Fibroblast of skin of back (primary cell): Measurements from ENCODE around the gene GAP43. TPM values are rescaled to one million over a fixed set of nuclear protein-coding genes. Genes with fewer than 3 reads are reported as not detected.

ENCODE experiments used
- DNase-seq: peaks from one replicate; pipeline ENCODE4 v3.0.0-alpha.2; 2013
- polyA plus RNA-seq, 2 experiments: library from polyadenylated mRNA; unstranded; fragments of 120-200 nt; gene quantifications; one replicate each; pipeline ENCODE4 v1.2.1, GENCODE V29; 2013; ENCODE audit not compliant: insufficient read length in 2 of 2

GAP43 gene, protein sequence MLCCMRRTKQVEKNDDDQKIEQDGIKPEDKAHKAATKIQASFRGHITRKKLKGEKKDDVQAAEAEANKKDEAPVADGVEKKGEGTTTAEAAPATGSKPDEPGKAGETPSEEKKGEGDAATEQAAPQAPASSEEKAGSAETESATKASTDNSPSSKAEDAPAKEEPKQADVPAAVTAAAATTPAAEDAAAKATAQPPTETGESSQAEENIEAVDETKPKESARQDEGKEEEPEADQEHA
- polyA plus RNA-seq (2013, experiment 1 of 2; ENCODE audit: insufficient read length), result 7.1 TPM
- 8.2 TPM for polyA plus RNA-seq (2013, experiment 2 of 2; ENCODE audit: insufficient read length)

DNA sequence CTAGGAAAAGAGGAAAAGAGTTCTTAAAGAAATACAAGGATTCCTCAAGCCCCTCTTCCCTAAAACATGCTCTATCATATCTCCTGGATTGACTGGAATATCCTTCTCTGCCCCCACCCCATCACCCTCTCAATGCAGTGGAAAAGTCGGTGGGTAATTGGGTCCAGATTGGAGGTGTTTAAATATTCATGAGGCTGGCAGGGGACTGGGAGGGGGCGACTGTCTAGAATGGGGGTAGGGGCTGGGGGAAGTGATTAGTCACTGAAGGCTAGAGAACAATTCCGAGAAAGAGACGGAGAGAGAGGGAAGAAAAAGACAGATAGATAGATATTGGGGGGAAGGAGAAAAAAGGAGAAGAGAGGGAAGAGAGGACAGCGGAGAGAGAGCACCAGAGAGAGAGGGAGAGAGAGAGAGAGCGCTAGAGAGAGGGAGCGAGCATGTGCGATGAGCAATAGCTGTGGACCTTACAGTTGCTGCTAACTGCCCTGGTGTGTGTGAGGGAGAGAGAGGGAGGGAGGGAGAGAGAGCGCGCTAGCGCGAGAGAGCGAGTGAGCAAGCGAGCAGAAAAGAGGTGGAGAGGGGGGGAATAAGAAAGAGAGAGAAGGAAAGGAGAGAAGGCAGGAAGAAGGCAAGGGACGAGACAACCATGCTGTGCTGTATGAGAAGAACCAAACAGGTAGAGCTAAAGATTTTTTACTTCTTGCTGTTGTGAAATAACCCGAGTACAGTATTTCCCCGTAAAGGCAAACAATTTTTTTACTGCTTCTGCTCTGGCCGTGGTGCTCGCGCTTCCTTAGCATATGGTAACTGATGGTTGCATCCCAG is at the start of gene GAP43:
GAP43 (plus strand) TSS at position 467 of the 825 bp plus-strand sequence; CDS start at position 647, 180 bp downstream.
- DNase-seq, result peak; percentile 87

DNA sequence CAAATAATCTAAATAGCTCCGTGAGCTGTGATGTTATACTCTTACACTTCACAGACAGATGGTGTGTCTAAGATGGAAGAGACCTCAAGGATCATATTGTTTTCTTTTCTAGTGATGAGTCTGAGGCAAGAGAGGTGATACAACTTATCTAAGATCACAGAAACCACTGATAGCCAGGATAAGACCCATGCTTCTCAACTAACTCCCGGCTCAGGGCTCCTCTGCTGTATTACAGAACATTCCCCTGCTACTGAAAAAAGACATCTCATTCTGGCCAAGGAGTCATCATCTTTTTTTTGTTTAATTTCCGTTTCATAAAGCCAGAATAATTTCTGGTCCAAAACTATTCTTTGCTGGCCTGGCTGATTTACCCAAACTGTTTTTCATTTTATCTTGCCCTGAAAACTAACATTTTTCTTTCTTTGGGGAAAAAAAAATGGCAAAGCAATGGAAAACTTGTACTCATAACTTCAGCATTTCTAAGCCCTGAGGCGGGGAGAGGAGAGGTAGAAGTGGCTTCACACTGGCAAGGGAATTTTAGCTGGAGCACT is 46.9 kb upstream of the GAP43 start:
- no peak for DNase-seq

DNA sequence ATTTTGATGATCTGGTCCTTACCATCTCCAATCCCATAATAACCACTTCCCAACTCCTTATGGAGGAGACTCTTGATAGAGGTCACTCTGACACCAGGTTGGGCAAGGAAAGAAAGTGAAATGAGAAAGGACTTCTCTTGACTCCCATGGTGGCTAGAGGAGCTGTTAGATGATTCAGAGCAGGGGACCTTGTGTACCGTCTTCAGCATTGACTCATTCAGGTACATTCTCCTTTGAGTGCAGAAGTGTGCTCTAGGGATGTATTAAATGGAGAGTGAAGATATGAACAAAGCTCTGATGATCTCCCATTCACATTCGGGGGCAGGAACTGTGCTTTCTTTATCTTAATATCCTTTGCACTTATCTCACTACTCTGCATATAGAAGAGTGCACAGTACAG is 46.3 kb upstream of the GAP43 start:
- no peak for DNase-seq

DNA sequence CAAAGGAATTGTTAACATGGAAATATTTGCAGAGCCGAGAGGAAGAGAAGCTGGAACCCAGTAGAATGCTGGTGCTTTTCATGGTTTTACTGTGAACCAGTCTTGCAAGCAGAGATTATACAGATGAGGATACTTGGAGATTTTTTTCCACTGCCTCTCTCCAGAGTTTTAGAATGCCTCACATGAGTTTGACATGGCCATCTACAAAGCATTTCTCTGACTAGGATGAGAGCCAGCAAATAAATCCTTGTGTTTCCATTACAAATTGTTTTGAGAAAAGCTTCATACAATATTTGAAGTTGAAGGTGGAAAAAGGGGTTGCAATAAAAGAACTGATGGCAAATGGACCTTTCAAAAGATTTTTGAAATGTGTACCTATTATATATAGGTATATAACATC is 45.0 kb upstream of the GAP43 start:
- DNase-seq, result no peak

DNA sequence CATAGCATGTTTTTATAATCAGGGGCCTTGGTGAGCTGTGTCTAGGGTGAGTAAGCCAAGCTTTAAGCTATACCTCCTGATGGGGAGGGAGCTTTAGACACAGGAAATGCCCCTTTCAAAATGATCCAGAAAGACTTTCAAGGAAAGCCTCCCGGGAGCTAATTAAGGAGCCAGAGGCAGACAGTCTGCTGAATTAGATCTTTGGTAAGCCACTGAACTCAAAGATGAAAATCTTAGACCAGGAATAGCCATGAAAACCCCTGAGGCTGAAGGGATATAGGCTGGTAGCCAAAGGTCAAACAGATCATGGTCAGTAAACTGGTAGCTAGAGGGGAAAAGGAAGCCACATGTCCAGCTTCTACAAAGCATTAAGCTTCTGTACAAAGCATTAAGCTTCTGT is 42.7 kb upstream of the GAP43 start:
- peak; percentile 24 for DNase-seq

DNA sequence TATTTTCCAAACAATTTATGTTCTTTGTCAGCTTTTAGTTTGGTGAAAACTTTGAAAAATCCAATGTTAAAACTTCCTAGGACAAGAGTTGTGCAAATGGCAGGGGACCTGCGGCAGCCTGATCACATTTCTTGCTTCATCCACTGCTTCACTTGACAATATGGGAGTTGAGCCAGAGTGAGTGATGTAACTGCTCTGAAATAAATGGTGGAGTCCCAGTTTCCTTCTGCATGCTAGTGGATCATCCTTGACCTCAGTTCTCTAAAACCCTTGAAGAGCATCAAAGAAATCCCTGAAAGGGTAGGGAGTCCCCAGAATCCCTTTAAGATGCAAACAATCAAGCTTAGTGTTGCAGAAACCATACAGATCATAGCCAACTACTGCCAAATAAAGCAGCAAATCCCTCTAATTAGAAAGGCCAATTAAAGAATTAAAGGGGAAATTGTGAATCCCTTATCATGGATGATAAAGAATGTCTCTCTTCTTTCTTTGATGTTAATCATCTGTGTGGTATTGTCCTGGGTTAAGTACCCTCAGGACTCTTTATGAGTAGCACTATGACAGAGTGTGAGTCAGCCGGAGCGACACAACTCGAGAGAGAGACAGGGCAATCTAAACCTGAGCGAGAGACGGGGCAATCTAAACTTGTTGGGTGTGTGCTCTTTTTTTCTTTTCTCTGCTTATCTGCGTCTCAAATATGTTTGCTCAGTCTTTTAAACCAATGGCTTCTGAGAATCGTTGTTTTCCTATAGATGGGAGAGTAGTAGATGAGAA is 41.8 kb upstream of the GAP43 start:
- DNase-seq, result peak; percentile 32

DNA sequence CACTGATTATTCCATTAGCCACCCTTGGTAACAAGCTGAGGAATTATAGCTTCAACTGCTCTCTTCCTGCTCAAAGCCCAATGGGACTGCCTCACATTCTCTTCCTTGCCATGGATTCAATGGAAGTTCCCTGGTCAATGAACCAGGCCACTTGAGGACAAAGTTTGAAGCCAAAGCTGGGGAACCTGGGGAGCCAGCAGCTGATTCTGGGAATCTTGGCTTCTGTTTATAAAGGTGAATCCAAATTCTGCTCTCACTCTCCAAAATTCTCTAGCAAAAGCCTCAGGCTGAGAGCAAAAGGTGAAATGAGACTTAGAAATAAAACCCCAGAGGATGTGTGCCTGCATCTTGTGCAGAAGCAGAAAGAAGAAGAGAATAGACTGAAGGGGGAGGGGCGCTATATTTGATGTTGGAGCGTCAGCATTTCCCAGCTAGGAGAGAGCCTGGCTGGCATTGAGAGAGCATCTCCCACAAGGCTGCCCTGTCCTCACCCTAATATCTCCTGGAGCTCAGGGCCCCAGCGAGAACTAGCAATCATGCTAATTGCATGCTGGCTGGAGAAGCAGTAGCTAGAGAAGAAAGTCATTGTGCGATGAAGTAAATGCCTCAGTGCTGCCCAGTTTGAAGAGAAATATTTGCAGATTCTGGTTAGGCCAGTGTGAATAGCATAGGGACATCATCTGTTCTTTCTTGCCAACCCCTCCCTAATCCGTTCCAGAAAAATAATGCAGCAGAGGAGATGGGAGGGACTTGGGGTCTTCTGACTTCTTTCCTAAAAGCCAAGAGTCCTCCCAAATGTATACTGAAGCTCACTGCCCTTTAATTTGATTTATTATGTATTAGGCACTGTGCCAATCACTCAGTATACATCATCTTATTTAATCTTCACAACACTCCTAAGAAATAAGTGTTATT is 34.9 kb upstream of the GAP43 start:
- no peak for DNase-seq

DNA sequence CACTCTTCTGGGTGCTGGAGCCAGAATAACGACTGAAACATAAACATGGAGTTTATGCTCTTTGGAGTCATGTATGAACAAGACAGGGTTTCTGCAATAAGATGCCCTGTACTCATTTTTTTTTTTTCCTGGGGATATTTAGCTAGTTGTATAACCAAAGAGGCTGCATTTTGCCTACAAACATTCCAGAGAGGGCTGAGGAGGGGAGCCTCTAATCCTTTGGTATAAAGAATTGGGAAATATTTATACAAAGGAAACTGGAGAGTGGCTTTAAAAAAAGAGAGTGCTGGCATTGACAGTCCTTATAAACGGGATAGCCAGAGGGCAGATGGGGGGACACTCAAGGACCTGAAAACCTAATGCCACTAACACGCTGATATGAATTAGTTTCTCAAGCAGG is 32.4 kb upstream of the GAP43 start:
- DNase-seq, result no peak

DNA sequence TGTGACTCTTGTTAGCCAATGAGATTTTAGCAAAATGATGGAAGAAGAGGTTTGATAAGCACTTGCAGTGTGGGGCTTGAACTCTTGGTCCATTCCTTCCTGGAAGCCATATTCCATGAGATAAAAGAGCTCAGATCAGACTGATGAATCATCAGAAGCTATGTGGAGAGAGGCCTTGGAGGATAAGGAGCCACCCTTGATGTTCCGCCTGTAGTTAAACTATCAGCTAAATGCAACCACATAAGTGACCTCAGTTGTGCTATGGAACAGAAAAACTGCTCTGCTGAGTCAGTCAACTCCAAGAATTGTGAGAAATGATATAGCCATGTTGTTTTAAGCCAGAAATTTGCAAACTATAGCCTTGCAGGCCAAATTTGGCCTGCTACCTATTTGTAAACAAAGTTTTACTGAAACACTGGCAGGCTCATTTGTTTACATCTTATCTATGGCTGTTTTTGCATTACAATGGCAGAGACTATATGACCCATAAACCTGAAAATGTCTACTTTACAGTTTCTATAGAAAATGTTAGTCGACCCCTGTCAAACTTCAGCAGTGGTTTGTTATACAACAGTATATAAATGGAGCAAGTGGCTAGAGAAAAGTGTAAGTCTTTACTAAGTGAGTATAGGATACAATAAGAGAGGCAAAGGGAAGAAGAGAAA is 27.6 kb upstream of the GAP43 start:
- peak; percentile 35 for DNase-seq

DNA sequence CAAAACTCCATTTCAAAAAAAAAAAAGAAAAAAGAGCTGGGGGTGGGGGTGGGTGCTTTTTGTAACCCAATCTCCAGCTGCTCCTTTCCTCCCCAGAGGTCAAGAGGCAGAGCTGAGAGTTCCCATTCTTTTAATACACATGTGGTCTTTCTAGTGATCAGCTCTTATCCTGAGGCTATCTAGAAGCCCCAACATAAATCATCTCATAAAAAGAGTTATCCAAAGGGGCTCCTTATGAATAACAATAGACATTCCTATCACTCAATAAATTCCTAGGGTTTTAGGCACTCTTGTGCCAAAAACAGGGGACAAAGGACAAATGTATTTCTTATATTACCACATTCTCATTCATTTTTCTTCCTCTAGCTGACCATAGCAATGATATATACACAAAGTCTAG is 25.1 kb upstream of the GAP43 start:
- DNase-seq, result no peak

DNA sequence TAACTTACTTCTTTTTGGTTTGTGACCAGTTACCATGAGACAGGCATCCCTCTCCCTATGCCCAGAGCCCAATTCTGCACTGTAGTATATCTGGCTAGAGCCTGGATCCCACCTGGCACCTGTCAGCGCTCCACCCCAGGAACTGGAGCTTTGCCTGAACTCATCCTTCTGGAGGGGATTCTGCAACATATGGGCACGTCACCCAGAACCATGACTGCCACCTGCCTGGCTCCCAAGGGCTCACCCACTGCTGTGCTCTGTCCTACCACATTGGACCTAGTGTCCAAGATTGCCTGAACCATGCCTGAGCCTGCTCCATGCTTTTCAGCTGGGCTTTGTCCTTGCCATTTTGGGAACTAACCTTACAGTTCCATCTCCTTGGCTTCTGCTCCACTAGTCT is 21.1 kb upstream of the GAP43 start:
- DNase-seq, result no peak

DNA sequence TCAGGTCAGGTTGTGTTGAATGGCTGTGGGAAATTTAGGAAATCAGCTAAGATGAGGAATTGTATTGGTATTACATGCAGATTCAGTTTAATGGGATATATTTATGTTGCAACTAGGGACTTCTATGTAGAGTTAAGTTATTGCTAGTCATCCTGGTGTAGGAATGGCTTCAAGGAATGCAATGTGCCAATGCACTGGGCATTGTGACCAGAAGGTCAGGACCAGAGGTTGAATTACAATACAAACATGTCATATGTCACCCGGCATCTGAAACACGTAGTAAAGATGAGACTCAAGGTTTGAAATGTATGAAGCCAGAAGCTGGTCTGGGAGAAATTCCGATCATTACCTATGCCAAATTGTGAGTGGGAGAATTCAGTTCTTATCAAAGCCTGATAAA is 11.7 kb upstream of the GAP43 start:
- DNase-seq, result no peak

DNA sequence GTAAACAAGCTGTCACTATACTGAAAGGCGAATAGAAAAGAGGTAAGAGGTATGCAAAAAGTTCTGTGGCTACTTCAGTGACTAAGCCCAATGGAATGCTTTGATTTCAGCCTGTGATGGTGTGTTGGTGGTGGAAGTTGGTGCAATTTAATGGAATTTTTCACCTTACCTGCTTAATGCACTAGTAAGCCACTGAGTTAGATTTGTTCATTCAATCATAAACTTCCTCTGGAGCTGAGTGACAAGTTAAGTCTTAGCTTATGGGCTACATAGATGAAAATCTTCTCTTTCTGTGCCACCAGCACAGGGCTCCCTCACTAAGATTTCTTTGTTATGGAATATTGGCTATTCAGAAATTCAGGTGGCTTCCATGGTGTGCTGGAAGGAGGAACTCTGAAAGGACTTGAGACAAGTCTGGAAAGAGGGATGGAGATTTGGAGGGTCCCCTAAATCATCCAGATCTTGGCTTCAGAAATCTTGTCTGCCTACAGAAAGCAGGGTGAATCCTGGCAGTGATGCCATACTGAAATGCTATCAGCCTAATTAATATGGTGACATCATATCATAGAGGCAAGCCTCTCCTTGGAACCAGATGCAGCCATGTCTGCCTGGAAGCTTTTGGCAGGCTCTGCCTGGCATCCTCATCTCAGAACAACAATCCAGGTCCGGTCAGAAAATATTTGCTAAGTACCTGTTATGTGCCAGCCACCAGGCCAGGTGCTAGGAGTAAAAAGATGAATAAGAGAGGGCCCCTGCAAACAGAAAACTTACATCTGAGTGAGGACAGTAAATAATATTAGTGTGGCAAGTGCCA is 8.1 kb upstream of the GAP43 start:
- peak; percentile 25 for DNase-seq

DNA sequence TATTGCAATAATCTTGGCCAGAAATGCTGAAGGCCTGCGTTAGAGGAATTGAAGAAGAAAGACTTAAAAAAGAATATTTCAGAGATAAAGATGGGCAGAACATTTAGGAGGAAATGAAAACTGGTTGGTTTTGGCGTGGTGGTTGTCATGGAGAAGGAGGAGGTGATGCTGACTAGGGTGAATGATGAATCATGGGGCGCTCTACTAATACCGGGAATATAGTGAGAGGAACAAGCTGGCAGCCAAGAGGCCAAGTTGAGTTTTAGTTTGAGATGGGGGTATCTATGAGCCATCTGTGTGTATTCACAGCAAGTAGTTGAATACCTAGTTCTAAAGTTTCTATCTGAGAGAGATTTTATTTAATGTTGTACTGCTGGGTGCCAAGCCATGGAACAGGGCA is 6.8 kb upstream of the GAP43 start:
- DNase-seq, result no peak

DNA sequence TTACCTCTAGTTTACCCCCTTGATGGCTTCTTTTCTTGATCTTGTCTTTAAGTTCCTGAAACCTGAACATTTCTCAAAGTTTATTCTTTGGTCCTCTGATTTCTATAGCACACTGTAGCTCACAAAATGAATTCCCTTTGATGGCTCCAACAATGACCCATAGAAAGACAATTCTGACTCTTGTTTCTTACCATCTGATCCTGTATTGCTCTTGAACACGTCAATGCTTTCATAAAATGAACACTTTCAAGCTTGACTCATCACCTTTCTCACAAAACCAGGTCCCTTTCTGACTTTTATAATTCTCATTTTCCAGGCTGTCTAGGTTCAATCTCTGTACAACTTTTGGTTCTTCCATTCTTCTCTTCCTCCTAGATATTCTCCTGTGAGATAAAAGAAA is 5.7 kb upstream of the GAP43 start:
- no peak for DNase-seq

DNA sequence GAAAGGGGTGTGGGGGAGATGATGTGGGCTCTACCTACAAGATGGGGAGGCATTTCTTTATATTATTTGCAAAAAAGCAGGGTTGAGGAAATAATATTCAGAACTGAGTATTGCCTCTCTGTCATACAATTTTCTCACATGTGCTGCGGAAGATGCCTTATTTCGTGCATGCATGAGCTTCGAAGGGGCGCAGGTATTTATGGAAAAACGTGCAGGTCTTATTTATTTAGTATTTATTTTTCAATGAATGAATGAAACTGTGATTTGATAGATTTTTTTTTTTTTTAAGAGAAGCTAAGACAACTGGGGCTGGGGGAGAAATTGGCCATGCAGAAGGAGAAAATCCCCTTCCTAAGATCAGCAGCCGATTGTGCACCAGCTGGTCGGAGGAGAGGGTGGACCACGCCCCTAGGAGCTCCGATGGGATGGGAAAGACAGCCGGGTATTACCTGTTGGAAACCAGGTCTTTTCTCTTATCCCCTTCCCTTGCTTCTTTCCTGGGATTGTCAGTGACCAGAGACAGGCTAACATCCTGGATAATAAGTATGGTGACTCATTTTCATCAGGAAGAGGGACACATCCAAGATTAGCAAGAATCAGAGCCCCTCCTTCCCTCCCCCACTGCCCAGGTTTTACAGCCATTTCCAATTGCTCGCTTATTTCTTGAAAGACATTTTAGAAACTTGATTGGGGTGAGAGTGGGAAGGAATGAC is 875 bp downstream of the GAP43 start:
- DNase-seq, result peak; percentile 12

DNA sequence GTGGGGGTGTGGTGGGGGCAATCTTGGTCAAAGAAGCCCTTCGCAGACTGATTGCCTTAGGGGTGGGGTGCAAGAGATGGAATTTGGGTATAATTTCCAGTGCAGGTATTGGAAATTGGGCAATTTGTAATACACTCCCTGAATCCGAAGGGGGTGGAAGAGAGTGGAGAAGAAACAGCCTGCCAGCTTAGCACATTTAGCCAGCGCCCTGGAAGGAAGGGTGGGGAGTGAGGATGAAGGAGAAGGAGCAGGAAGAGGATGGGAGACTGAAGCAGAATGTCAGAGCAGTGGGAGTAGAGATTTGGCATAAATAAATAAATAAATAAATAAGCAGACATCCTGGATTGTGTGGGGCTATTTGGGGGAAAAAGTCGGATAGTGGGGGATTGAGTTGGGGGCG is 1.6 kb downstream of the GAP43 start:
- DNase-seq, result no peak

DNA sequence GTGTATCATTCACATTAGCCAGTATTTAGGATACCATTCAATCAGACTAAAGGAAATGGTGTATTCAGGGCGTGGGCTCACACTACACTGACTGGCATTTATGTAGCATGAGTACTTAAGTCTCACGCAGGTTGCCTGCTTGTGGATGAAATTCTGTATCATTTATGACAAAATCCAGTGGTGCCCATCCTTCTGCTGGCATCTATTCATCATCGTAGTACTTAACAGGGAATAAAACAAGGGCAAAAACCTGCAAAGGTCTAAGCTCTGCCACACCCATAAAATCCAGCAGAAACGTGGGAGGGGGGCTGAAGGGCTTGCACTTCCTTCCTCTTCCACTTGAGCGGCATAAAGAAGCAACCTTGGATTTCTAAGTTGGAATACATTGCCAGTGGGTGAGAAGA is 2.7 kb downstream of the GAP43 start:
- no peak for DNase-seq

DNA sequence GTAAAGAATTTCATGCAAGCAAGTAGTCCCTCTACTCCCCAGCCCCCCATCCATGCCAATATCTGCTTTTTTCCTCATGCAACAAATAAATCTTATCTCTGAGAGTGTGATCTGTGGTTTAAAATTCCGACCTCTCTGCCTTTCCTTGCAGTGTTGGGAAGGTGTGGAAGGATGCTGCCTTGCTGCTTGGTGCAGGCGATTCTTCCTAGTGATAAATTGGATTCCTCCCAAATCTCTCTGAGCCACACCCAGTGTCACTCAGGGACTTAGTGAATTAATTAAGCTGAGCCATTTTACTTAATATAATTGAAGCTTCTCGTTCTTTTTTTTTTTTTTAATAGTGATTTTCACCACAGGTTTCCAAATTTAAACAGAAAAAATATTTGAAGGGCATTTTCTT is 3.4 kb downstream of the GAP43 start:
- DNase-seq, result no peak
